ENCODE measurements around the gene PTPRN2.

DNA sequence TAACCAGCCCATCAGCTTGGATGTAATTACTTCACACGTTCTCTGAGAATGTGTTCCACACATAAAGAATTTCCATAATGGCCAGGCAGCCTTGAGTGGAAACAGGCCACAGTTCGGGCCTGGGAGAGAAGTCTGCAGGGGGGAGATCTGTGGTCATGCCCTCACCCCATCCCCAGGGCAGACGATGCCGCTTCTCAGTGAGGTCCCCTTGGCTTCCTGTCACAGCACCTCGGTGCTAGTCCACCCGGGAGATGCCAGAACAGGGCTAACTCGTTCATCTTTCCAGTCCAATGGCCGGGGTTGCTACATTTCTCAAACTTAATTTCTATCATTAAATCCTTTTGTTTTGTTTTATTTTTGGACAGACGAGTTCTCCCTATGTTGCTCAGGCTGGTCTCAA, 624.1 kb downstream of the PTPRN2 start:
- TF ChIP-seq BHLHE40 (IDR thresholded peaks at IDR 0.05; ENCODE audit: borderline replicate concordance) (no peak), HDGF (IDR thresholded peaks at IDR 0.05; ENCODE audit: borderline replicate concordance) (no peak), SP1 (IDR thresholded peaks at IDR 0.05) (no peak), ELF4 (IDR thresholded peaks at IDR 0.05) (no peak), L3MBTL2 (conservative IDR thresholded peaks at IDR 0.05) (no peak), TARDBP (IDR thresholded peaks at IDR 0.05) (no peak), ARNT (IDR thresholded peaks at IDR 0.05) (no peak), FOXA1 (IDR thresholded peaks at IDR 0.05) (no peak), FOXM1 (IDR thresholded peaks at IDR 0.05; ENCODE audit: borderline replicate concordance) (no peak)
- TF ChIP-seq, protein P1, sequence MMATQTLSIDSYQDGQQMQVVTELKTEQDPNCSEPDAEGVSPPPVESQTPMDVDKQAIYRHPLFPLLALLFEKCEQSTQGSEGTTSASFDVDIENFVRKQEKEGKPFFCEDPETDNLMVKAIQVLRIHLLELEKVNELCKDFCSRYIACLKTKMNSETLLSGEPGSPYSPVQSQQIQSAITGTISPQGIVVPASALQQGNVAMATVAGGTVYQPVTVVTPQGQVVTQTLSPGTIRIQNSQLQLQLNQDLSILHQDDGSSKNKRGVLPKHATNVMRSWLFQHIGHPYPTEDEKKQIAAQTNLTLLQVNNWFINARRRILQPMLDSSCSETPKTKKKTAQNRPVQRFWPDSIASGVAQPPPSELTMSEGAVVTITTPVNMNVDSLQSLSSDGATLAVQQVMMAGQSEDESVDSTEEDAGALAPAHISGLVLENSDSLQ (IDR thresholded peaks at IDR 0.05): no peak
